CD14-positive monocyte (primary cell): ENCODE results near the gene DYNC1I1. TPM values are rescaled to one million over a fixed set of nuclear protein-coding genes. Genes with fewer than 3 reads are reported as not detected.

Source experiments
- DNase-seq, 3 donors: peaks; one replicate each; pipeline ENCODE4 v3.0.0-alpha.2; 2011 to 2022
- H2AFZ ChIP-seq: 2 replicates; pipeline ENCODE4 v1.6.0; 2012; ENCODE audit warnings: mild to moderate bottlenecking, low read depth, low read length, inconsistent platforms; ENCODE audit not compliant: insufficient read depth, poor library complexity, severe bottlenecking
- H3K27ac ChIP-seq, 2 donors: 1 replicate in 1 of 2; 2 replicates in 1 of 2; pipeline ENCODE4 v1.5.1; 2012 to 2013; ENCODE audit warnings: low read length in 2 of 2, control low read depth in 1 of 2, inconsistent platforms in 1 of 2, low read depth in 1 of 2, mild to moderate bottlenecking in 1 of 2
- H3K27me3 ChIP-seq, 2 donors: one replicate each; pipeline versions ENCODE4 v1.6.0 to v1.6.1; 2011 to 2013; ENCODE audit warnings: low read length in 2 of 2; ENCODE audit not compliant: control insufficient read depth in 2 of 2, insufficient read depth in 2 of 2
- H3K36me3 ChIP-seq, 2 donors: replicated peaks in 1 of 2; 1 replicate in 1 of 2; 2 replicates in 1 of 2; pipeline versions ENCODE4 v1.5.1 to v1.6.1; 2012 to 2013; ENCODE audit warnings: low read length in 2 of 2, control low read depth in 1 of 2, inconsistent platforms in 1 of 2, mild to moderate bottlenecking in 1 of 2; ENCODE audit not compliant: insufficient read depth in 2 of 2, control insufficient read depth in 1 of 2
- H3K4me1 ChIP-seq, 2 donors: 1 replicate in 1 of 2; 2 replicates in 1 of 2; pipeline versions ENCODE4 v1.5.1 to v1.6.1; 2012 to 2013; ENCODE audit warnings: low read length in 2 of 2, control low read depth in 1 of 2, inconsistent platforms in 1 of 2, mild to moderate bottlenecking in 1 of 2, moderate library complexity in 1 of 2; ENCODE audit not compliant: insufficient read depth in 2 of 2, control insufficient read depth in 1 of 2
- H3K4me2 ChIP-seq: replicated peaks from 2 replicates; pipeline ENCODE3; 2012; ENCODE audit warnings: low read length, moderate library complexity, mild to moderate bottlenecking; ENCODE audit not compliant: poor library complexity, severe bottlenecking; ENCODE audit errors: extremely low read depth
- H3K4me3 ChIP-seq, 3 experiments: fragments of 200-600 bp in 1 of 3; sonication (generic) in 1 of 3; replicated peaks in 1 of 3; 1 replicate in 2 of 3; 2 replicates in 1 of 3; pipeline ENCODE4 v1.5.1; 2011 to 2013; ENCODE audit warnings: low read length in 3 of 3, mild to moderate bottlenecking in 3 of 3, control low read depth in 2 of 3, low read depth in 2 of 3, inconsistent platforms in 1 of 3, moderate library complexity in 1 of 3
- H3K79me2 ChIP-seq: 2 replicates; pipeline ENCODE4 v1.6.0; 2012; ENCODE audit warnings: mild to moderate bottlenecking, control low read depth, inconsistent platforms, low read length, moderate library complexity; ENCODE audit not compliant: insufficient read depth
- H3K9ac ChIP-seq: 2 replicates; pipeline ENCODE4 v1.6.0; 2017; ENCODE audit warnings: low read length, mild to moderate bottlenecking; ENCODE audit not compliant: insufficient read depth, poor library complexity, severe bottlenecking
- H3K9me3 ChIP-seq, 2 donors: replicated peaks in 1 of 2; 1 replicate in 1 of 2; 2 replicates in 1 of 2; pipeline versions ENCODE4 v1.5.1 to v1.6.1; 2012 to 2013; ENCODE audit warnings: low read length in 2 of 2, control low read depth in 1 of 2; ENCODE audit not compliant: control insufficient read depth in 1 of 2, insufficient read depth in 1 of 2
- H4K20me1 ChIP-seq: 2 replicates; pipeline ENCODE4 v1.6.0; 2012; ENCODE audit warnings: mild to moderate bottlenecking, low read length, control low read depth, moderate library complexity; ENCODE audit not compliant: insufficient read depth
- H3K27ac Mint-ChIP-seq, 7 donors: one replicate each; pipeline ENCODE4 v1.8.0; 2020; ENCODE audit warnings: mild to moderate bottlenecking in 7 of 7, mixed read lengths in 7 of 7, moderate library complexity in 6 of 7, inconsistent platforms in 2 of 7
- H3K27me3 Mint-ChIP-seq, 3 donors: one replicate each; pipeline ENCODE4 v1.8.0; 2021 to 2022; ENCODE audit warnings: low read depth in 3 of 3, mild to moderate bottlenecking in 3 of 3, mixed read lengths in 3 of 3, moderate library complexity in 3 of 3, inconsistent platforms in 1 of 3
- H3K36me3 Mint-ChIP-seq, 2 donors: one replicate each; pipeline ENCODE4 v1.8.0; 2020; ENCODE audit warnings: mixed read lengths in 2 of 2, inconsistent platforms in 1 of 2, mild to moderate bottlenecking in 1 of 2
- H3K4me1 Mint-ChIP-seq: one replicate; pipeline ENCODE4 v1.8.0; 2020; ENCODE audit warnings: mild to moderate bottlenecking, mixed read lengths
- H3K4me3 Mint-ChIP-seq, 2 donors: one replicate each; pipeline ENCODE4 v1.8.0; 2020; ENCODE audit warnings: mild to moderate bottlenecking in 2 of 2, mixed read lengths in 2 of 2, moderate library complexity in 1 of 2
- H3K9me3 Mint-ChIP-seq, 7 donors: one replicate each; pipeline ENCODE4 v1.8.0; 2020 to 2022; ENCODE audit warnings: mixed read lengths in 7 of 7, mild to moderate bottlenecking in 6 of 7, moderate library complexity in 6 of 7, inconsistent platforms in 2 of 7
- WGBS: methylation state at CpG from one replicate; pipeline ENCODE4 v1.1.5; 2013; ENCODE audit warnings: missing lambda C conversion rate; ENCODE audit not compliant: insufficient coverage; 5-methylcytosine and 5-hydroxymethylcytosine counted together
- intact Hi-C, 2 donors: fragments of 100-400 bp; cut with micrococcal nuclease; formaldehyde crosslinking; loops; one replicate each; pipeline versions ENCODE4 v1.15.0 to v1.15.1; 2023
- polyA plus RNA-seq, 3 donors: library from polyadenylated mRNA; depleted of rRNA in 1 of 3; unstranded in 2 of 3; stranded (reverse) in 1 of 3; fragments of 300-500 nt in 2 of 3; fragments of >200 nt in 1 of 3; fragmentation: Illumina TruSeq in 2 of 3; gene quantifications; 1 replicate in 2 of 3; 2 replicates in 1 of 3; pipeline ENCODE4 v1.2.3, GENCODE V29; 2012 to 2021
- TF ChIP-seq, protein P1 (sequence below): fragments of 200-600 bp; IDR thresholded peaks from one replicate; pipeline ENCODE4 v1.8.0; 2022; ENCODE audit warnings: antibody characterized with exemption, mild to moderate bottlenecking

Gene DYNC1I1
- polyA plus RNA-seq, 3 donors, result not detected

DNA sequence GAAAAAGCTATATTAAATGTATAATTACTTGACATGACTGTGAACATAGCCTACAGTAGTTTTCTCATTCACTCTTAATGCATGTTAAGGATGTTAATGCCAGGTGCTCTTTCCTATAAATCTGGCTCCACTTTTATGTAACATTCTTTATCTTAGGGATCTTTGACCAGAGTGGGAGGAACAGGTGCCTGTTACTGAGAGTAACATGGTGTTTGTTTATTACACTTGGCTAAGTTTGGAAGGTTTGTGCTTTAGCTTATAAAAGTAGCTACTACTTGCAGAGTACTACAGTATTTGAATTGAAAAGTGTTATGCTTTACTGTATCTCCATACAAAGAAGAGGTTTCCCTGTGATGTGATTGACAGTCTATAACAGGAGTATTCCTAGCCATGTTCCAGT is 183.4 kb downstream of the DYNC1I1 start:
- H3K27me3 ChIP-seq, result no peaks in the 10 kb centered on the region
- no peaks in the 10 kb centered on the region for H4K20me1 ChIP-seq
- no peak overlapping the region for H2AFZ ChIP-seq
- TF ChIP-seq, protein P1, sequence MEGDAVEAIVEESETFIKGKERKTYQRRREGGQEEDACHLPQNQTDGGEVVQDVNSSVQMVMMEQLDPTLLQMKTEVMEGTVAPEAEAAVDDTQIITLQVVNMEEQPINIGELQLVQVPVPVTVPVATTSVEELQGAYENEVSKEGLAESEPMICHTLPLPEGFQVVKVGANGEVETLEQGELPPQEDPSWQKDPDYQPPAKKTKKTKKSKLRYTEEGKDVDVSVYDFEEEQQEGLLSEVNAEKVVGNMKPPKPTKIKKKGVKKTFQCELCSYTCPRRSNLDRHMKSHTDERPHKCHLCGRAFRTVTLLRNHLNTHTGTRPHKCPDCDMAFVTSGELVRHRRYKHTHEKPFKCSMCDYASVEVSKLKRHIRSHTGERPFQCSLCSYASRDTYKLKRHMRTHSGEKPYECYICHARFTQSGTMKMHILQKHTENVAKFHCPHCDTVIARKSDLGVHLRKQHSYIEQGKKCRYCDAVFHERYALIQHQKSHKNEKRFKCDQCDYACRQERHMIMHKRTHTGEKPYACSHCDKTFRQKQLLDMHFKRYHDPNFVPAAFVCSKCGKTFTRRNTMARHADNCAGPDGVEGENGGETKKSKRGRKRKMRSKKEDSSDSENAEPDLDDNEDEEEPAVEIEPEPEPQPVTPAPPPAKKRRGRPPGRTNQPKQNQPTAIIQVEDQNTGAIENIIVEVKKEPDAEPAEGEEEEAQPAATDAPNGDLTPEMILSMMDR, result no peak
- Mint-ChIP-seq H3K27ac (no peak overlapping the region), H3K36me3 (no peaks in the 10 kb centered on the region), H3K9me3 (peaks cover 0 to 5% (median under 1%) of the 10 kb centered on the region in 7 donors), H3K27me3 (peaks cover 0 to 3% (median 0%) of the 10 kb centered on the region in 3 donors), H3K4me3 (no peak overlapping the region), H3K4me1 (no peaks in the 10 kb centered on the region)
- H3K4me2 ChIP-seq, result no peak overlapping the region
- intact Hi-C loops, result no loop called here
- H3K9me3 ChIP-seq, result no peaks in the 10 kb centered on the region
- no peak overlapping the region for H3K4me3 ChIP-seq
- H3K4me1 ChIP-seq, result no peaks in the 10 kb centered on the region
- no peak overlapping the region for H3K27ac ChIP-seq
- no peak overlapping the region for H3K9ac ChIP-seq
- H3K36me3 ChIP-seq, result no peaks in the 10 kb centered on the region
- no peak for DNase-seq
- H3K79me2 ChIP-seq, result no peaks in the 10 kb centered on the region

DNA sequence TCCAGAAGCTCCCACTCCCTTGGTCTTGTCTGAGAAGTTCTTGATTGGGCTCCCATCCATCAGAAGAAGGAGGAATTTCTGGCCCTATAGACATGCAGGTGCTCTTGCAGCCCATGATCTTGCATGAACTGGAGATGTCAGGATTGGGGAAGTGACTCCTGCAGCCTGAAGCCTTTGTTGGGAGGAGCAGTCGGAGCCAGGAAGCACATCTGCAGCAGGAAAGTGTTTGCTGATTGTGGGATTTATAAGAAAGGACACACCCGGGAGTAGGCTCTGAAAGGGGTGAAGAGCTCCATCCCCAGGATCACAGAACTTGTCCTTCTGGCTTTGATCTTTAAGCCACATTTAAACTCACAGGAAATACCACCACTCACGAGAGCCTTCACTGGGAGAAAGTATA is 185.2 kb downstream of the DYNC1I1 start:
- H2AFZ ChIP-seq, result no peak overlapping the region
- no peaks in the 10 kb centered on the region for H3K27me3 ChIP-seq
- H3K9me3 ChIP-seq, result peaks cover 0 to 3% of the 10 kb centered on the region in 2 donors
- H3K4me1 ChIP-seq, result no peaks in the 10 kb centered on the region
- H3K36me3 ChIP-seq, result no peaks in the 10 kb centered on the region
- Mint-ChIP-seq H3K4me3 (no peak overlapping the region), H3K4me1 (no peaks in the 10 kb centered on the region), H3K36me3 (no peaks in the 10 kb centered on the region), H3K9me3 (peaks cover 0 to 6% (median 2%) of the 10 kb centered on the region in 7 donors), H3K27ac (no peak overlapping the region), H3K27me3 (peaks cover 0 to 3% (median 0%) of the 10 kb centered on the region in 3 donors)
- H3K4me3 ChIP-seq, result no peak overlapping the region
- H4K20me1 ChIP-seq, result no peaks in the 10 kb centered on the region
- no peak overlapping the region for H3K27ac ChIP-seq
- no peak overlapping the region for H3K9ac ChIP-seq
- intact Hi-C loops, result no loop called here
- no peaks in the 10 kb centered on the region for H3K79me2 ChIP-seq
- H3K4me2 ChIP-seq, result no peak overlapping the region
- TF ChIP-seq, protein P1, result no peak
- DNase-seq, result no peak
- 83% methylated on average over 1 of the region's 3 CpGs for WGBS
